HEK293T (cell line): Measurements from ENCODE around the gene KCNMA1.

Experiments used
- BHLHE40 ChIP-seq: fragments of 450-650 bp; IDR thresholded peaks from 2 replicates; pipeline ENCODE4 v1.6.1; 2016; ENCODE audit warnings: mild to moderate bottlenecking, moderate library complexity, borderline replicate concordance
- FOXK2 ChIP-seq: fragments of 450-650 bp; IDR thresholded peaks from 2 replicates; pipeline ENCODE4 v1.6.1; 2016; ENCODE audit warnings: mild to moderate bottlenecking
- FOXM1 ChIP-seq: fragments of 450-650 bp; IDR thresholded peaks from 2 replicates; pipeline ENCODE4 v1.6.1; 2017; ENCODE audit warnings: mild to moderate bottlenecking, borderline replicate concordance
- HDGF ChIP-seq: fragments of 450-650 bp; IDR thresholded peaks from 2 replicates; pipeline ENCODE4 v1.6.1; 2017; ENCODE audit warnings: antibody characterized with exemption, borderline replicate concordance
- L3MBTL2 ChIP-seq: fragments of 450-650 bp; conservative IDR thresholded peaks from 2 replicates; pipeline ENCODE4 v1.6.1; 2016; ENCODE audit warnings: mild to moderate bottlenecking
- SP1 ChIP-seq: fragments of 450-650 bp; IDR thresholded peaks from 2 replicates; pipeline ENCODE4 v1.6.1; 2017
- SUZ12 ChIP-seq: fragments of 450-650 bp; IDR thresholded peaks from 2 replicates; pipeline ENCODE4 v1.6.1; 2016; ENCODE audit warnings: mild to moderate bottlenecking

GRCh38 chr10:77501152-77501845 lies 136.3 kb downstream of the KCNMA1 start:
- no peak for TF ChIP-seq FOXM1
- TF ChIP-seq HDGF, result no peak
- no peak for TF ChIP-seq L3MBTL2
- TF ChIP-seq BHLHE40, result no peak
- no peak for TF ChIP-seq FOXK2
- TF ChIP-seq SUZ12, result no peak
- TF ChIP-seq SP1, result no peak
